GM12878 (cell line): ENCODE data around the gene EGR1. TPM values are rescaled to one million over a fixed set of nuclear protein-coding genes. Genes with fewer than 3 reads are reported as not detected.

Source experiments
- ATAC-seq: fragments of 200-7000 bp; cut with Tn5 transposase; 3 replicates; pipeline ENCODE4 v1.9.1; 2020; ENCODE audit warnings: mild to moderate bottlenecking, moderate library complexity
- BruUV-seq: library from RNA; stranded (reverse); fragments of 400-500 nt; replicated peaks from 2 replicates; lab custom pipeline; 2021; lab: Mats Ljungman, UMichigan
- CTCF ChIA-PET: fragments of 300-600 bp; sonication (Branson Sonifier 250); formaldehyde crosslinking; extraction: SDS; loops from one replicate; lab custom pipeline; 2021; ENCODE audit warnings: inconsistent platforms; lab: Yijun Ruan, JAX
- POLR2A ChIA-PET: fragments of 350-600 bp; formaldehyde crosslinking; extraction: SDS; loops from one replicate; lab custom pipeline; 2021; ENCODE audit warnings: inconsistent platforms; lab: Charles Lee
- RAD21 ChIA-PET: fragments of 300-600 bp; sonication (Branson Sonifier 250); formaldehyde crosslinking; loops from one replicate; lab custom pipeline; 2023; ENCODE audit warnings: antibody characterized with exemption; ENCODE audit not compliant: unreplicated experiment; lab: Charles Lee
- SMC1A ChIA-PET: fragments of 300-600 bp; sonication (Branson Sonifier 250); formaldehyde crosslinking; loops from one replicate; lab custom pipeline; 2023; ENCODE audit not compliant: unreplicated experiment, uncharacterized antibody; lab: Charles Lee
- DNase-seq: peaks from one replicate; pipeline ENCODE4 v3.0.0-alpha.2; 2011; ENCODE audit warnings: low read depth, low spot score
- FAIRE-seq: peaks from 3 replicates; lab custom pipeline; 2011; peaks lifted over from hg19 to GRCh38; lab: Jason Lieb, UNC
- H2AFZ ChIP-seq: 2 replicates; pipeline ENCODE4 v1.6.0; 2011; ENCODE audit warnings: low read depth, low read length, control low read depth; ENCODE audit not compliant: control insufficient read depth
- H3K27ac ChIP-seq: 2 replicates; pipeline ENCODE4 v1.5.1; 2011; ENCODE audit warnings: control low read depth; ENCODE audit not compliant: control insufficient read depth, insufficient read depth
- H3K27me3 ChIP-seq, 2 experiments: replicated peaks in 1 of 2; 2 replicates each; pipeline versions ENCODE4 v1.6.0 to v1.6.1; 2011; ENCODE audit warnings: low read length in 1 of 2; ENCODE audit not compliant: control insufficient read depth in 2 of 2, insufficient read depth in 2 of 2
- H3K36me3 ChIP-seq, 2 experiments: 2 replicates each; pipeline ENCODE4 v1.5.1; 2011; ENCODE audit warnings: low read length in 1 of 2; ENCODE audit not compliant: control insufficient read depth in 2 of 2, insufficient read depth in 2 of 2
- H3K4me1 ChIP-seq: 2 replicates; pipeline ENCODE4 v1.6.1; 2011; ENCODE audit warnings: mild to moderate bottlenecking, low read length, moderate library complexity, mixed read lengths; ENCODE audit not compliant: control insufficient read depth, insufficient read depth
- H3K4me2 ChIP-seq: 2 replicates; pipeline ENCODE4 v1.6.0; 2011; ENCODE audit warnings: control low read depth; ENCODE audit not compliant: control insufficient read depth, insufficient read depth
- H3K4me3 ChIP-seq: fragments of 200-600 bp; sonication (generic); 2 replicates; pipeline ENCODE4 v1.5.1; 2016
- H3K79me2 ChIP-seq: 2 replicates; pipeline ENCODE4 v1.6.0; 2011; ENCODE audit warnings: low read length; ENCODE audit not compliant: control insufficient read depth, insufficient read depth
- H3K9ac ChIP-seq: 2 replicates; pipeline ENCODE4 v1.8.0; 2011; ENCODE audit warnings: low read length, control low read depth, mixed read lengths; ENCODE audit not compliant: control insufficient read depth, insufficient read depth
- H3K9me3 ChIP-seq: replicated peaks from 3 replicates; pipeline ENCODE4 v1.5.1; 2011; ENCODE audit warnings: mild to moderate bottlenecking, low read length; ENCODE audit not compliant: control insufficient read depth, insufficient read depth
- H4K20me1 ChIP-seq: 2 replicates; pipeline ENCODE4 v1.6.0; 2011; ENCODE audit not compliant: control insufficient read depth, insufficient read depth
- CBX5 ChIP-seq: sonication (generic); IDR thresholded peaks from 2 replicates; pipeline ENCODE4 v1.6.1; 2016; ENCODE audit warnings: low read depth, moderate library complexity, mild to moderate bottlenecking, inconsistent platforms
- EED ChIP-seq: sonication (generic); IDR thresholded peaks from 2 replicates; pipeline ENCODE4 v1.6.1; 2016; ENCODE audit warnings: antibody characterized with exemption, low read depth
- FOS ChIP-seq: IDR thresholded peaks from 3 replicates; pipeline ENCODE4 v1.6.1; 2011; ENCODE audit warnings: borderline replicate concordance; ENCODE audit not compliant: insufficient read length; ENCODE audit errors: extremely low read depth
- FOXK2 ChIP-seq: fragments of 450-650 bp; IDR thresholded peaks from 2 replicates; pipeline ENCODE4 v1.6.1; 2017; ENCODE audit warnings: mild to moderate bottlenecking, moderate library complexity
- GABPA ChIP-seq: IDR thresholded peaks from 2 replicates; pipeline ENCODE4 v1.6.1; 2014; ENCODE audit warnings: antibody characterized with exemption, low read depth, mild to moderate bottlenecking, inconsistent platforms
- MTA3 ChIP-seq: IDR thresholded peaks from 2 replicates; pipeline ENCODE4 v1.6.1; 2012; ENCODE audit warnings: low read length, inconsistent platforms, borderline replicate concordance
- PAX5 ChIP-seq: IDR thresholded peaks from 2 replicates; pipeline ENCODE4 v1.6.1; 2011; ENCODE audit warnings: low read depth, low read length, borderline replicate concordance
- POLR2A ChIP-seq: IDR thresholded peaks from 2 replicates; pipeline ENCODE4 v1.6.1; 2011; ENCODE audit warnings: low read depth, mild to moderate bottlenecking, low read length
- POU2F2 ChIP-seq: IDR thresholded peaks from 3 replicates; pipeline ENCODE4 v1.6.1; 2011; ENCODE audit warnings: low read depth, mild to moderate bottlenecking, low read length, borderline replicate concordance
- RFX5 ChIP-seq: IDR thresholded peaks from 2 replicates; pipeline ENCODE4 v1.6.1; 2011; ENCODE audit warnings: low read depth, low read length, improper control_type of control experiment
- SP1 ChIP-seq: IDR thresholded peaks from one replicate; pipeline ENCODE4 v1.6.1; 2011; ENCODE audit warnings: low read depth, low read length
- ZBED1 ChIP-seq: IDR thresholded peaks from 2 replicates; pipeline ENCODE4 v1.6.1; 2016; ENCODE audit warnings: borderline replicate concordance
- WGBS: methylation state at CpG from one replicate; pipeline ENCODE4 v1.1.6; 2016; ENCODE audit warnings: low lambda C conversion rate; ENCODE audit not compliant: insufficient replicate concordance, insufficient coverage; ENCODE audit errors: missing lambda C conversion rate; 5-methylcytosine and 5-hydroxymethylcytosine counted together
- in situ Hi-C: fragments of 300-500 bp; cut with MboI; formaldehyde crosslinking; loops from 9 replicates; pipeline ENCODE4 v1.14.3; 2018; ENCODE audit warnings: mixed read lengths
- intact Hi-C: fragments of 100-400 bp; cut with micrococcal nuclease; formaldehyde crosslinking; loops from one replicate; pipeline ENCODE4 v1.14.2; 2022; ENCODE audit not compliant: unreplicated experiment
- polyA plus RNA-seq, 11 experiments: library from polyadenylated mRNA; depleted of rRNA in 4 of 11; unstranded in 6 of 11; stranded (reverse) in 5 of 11; fragments of >200 nt; fragmentation: Nextera tagmentation in 4 of 11; fragmentation: Illumina TruSeq in 1 of 11; extraction: Ambion mirVana in 4 of 11; extraction: Trizol in 1 of 11; gene quantifications; 1 replicate in 1 of 11; 2 replicates in 10 of 11; pipeline versions ENCODE4 v1.2.1 to v1.2.3, GENCODE V29; 2011 to 2016; ENCODE audit warnings: inconsistent platforms in 2 of 11, missing spikeins in 2 of 11, low read depth in 1 of 11
- total RNA-seq, 4 experiments: library from RNA; depleted of rRNA in 3 of 4; stranded (reverse); fragments of >200 nt in 3 of 4; fragmentation: Illumina TruSeq in 1 of 4; extraction: Trizol in 1 of 4; gene quantifications; 2 replicates each; pipeline versions ENCODE4 v1.2.1 to v1.2.3, GENCODE V29; 2013 to 2021
- TF ChIP-seq, protein P1 (sequence below): fragments of 450-650 bp; IDR thresholded peaks from 2 replicates; pipeline ENCODE4 v1.6.1; 2017; ENCODE audit warnings: antibody characterized with exemption, mild to moderate bottlenecking, moderate library complexity

EGR1 gene
- total and polyA plus RNA-seq, 10 of the 15 experiments (the other 5 are each of a cell fraction or from before 2014, with no cell fraction given), result 0.89 to 7.3 (median 2.5) TPM

GRCh38 chr5:138440159-138441073 is 24.9 kb upstream of the EGR1 start:
- POLR2A ChIA-PET, result no interaction called here
- TF ChIP-seq PAX5 (no peak), RFX5 (no peak), FOXK2 (no peak), CBX5 (no peak), GABPA (no peak), POU2F2 (no peak), ZBED1 (no peak), SP1 (no peak), FOS (no peak), EED (no peak), MTA3 (no peak), POLR2A (no peak)
- TF ChIP-seq, protein P1, sequence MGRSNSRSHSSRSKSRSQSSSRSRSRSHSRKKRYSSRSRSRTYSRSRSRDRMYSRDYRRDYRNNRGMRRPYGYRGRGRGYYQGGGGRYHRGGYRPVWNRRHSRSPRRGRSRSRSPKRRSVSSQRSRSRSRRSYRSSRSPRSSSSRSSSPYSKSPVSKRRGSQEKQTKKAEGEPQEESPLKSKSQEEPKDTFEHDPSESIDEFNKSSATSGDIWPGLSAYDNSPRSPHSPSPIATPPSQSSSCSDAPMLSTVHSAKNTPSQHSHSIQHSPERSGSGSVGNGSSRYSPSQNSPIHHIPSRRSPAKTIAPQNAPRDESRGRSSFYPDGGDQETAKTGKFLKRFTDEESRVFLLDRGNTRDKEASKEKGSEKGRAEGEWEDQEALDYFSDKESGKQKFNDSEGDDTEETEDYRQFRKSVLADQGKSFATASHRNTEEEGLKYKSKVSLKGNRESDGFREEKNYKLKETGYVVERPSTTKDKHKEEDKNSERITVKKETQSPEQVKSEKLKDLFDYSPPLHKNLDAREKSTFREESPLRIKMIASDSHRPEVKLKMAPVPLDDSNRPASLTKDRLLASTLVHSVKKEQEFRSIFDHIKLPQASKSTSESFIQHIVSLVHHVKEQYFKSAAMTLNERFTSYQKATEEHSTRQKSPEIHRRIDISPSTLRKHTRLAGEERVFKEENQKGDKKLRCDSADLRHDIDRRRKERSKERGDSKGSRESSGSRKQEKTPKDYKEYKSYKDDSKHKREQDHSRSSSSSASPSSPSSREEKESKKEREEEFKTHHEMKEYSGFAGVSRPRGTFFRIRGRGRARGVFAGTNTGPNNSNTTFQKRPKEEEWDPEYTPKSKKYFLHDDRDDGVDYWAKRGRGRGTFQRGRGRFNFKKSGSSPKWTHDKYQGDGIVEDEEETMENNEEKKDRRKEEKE, result no peak
- TF ChIP-seq, all 136 proteins: peak for 0
- no peak overlapping the region for H3K4me2 ChIP-seq
- H3K4me3 ChIP-seq, result no peak overlapping the region
- ATAC-seq (no peak), DNase-seq (no peak), FAIRE-seq (no peak)
- SMC1A ChIA-PET, result interaction anchor here (1.6 kb wide), 1 partner anchor 9 kb away, joined by 6 read pairs; no protein-coding TSS in a partner anchor
- no peak overlapping the region for H2AFZ ChIP-seq
- peaks cover 0 to 5% of the 10 kb centered on the region in 2 experiments for H3K36me3 ChIP-seq
- H3K4me1 ChIP-seq, result peaks cover 4% of the 10 kb centered on the region
- intact Hi-C loops, result no loop called here
- no peaks in the 10 kb centered on the region for H3K27me3 ChIP-seq
- no peaks in the 10 kb centered on the region for H3K9me3 ChIP-seq
- CTCF ChIA-PET, result interaction anchor here (1.5 kb wide), 1 partner anchor 9 kb away, joined by 3 read pairs; no protein-coding TSS in a partner anchor
- no peak overlapping the region for H3K9ac ChIP-seq
- no peaks in the 10 kb centered on the region; the same call in 1 of the 2 replicates for H4K20me1 ChIP-seq
- RAD21 ChIA-PET, result no interaction called here
- WGBS, result 80% methylated on average over 16 of the region's 17 CpGs
- no TSS peak for BruUV-seq
- in situ Hi-C loops, result no loop called here
- no peak overlapping the region for H3K27ac ChIP-seq
- no peaks in the 10 kb centered on the region for H3K79me2 ChIP-seq
